ENCODE results near the gene ATG9B.
A peak's percentile ranks its signal among the peaks of the same experiment; 100 is the strongest.

ATG9B gene, protein sequence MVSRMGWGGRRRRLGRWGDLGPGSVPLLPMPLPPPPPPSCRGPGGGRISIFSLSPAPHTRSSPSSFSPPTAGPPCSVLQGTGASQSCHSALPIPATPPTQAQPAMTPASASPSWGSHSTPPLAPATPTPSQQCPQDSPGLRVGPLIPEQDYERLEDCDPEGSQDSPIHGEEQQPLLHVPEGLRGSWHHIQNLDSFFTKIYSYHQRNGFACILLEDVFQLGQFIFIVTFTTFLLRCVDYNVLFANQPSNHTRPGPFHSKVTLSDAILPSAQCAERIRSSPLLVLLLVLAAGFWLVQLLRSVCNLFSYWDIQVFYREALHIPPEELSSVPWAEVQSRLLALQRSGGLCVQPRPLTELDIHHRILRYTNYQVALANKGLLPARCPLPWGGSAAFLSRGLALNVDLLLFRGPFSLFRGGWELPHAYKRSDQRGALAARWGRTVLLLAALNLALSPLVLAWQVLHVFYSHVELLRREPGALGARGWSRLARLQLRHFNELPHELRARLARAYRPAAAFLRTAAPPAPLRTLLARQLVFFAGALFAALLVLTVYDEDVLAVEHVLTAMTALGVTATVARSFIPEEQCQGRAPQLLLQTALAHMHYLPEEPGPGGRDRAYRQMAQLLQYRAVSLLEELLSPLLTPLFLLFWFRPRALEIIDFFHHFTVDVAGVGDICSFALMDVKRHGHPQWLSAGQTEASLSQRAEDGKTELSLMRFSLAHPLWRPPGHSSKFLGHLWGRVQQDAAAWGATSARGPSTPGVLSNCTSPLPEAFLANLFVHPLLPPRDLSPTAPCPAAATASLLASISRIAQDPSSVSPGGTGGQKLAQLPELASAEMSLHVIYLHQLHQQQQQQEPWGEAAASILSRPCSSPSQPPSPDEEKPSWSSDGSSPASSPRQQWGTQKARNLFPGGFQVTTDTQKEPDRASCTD

DNA sequence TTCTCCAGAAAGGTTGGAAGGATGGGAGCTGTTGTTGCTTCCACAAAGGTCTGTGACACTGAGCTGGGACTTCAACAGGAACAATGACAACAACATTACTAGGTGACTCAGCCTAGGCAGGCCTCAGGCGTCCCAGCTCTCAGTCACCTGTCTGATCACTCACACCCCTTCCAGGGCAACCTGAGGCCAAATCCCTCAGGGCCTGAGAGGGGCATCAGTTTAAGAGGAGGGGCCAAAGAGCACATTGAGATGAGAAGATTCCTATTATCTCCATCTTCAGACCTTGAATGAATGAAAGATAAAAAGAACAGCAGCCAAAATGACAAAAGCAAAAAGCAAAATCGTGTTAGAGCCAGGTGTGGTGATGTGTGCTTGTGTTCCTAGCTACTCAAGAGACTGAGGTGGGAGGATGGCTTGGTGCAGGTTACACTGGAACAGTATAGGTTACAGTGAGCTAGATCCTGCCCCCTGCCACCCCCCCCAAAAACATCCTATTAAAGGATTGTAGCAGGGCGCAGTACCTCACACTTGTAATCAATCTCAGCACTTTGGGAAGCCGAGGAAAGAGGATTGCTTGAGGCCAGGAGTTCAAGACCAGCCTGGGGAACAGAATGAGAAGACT, at the start of gene ATG9B:
Gene ATG9B, minus strand, starts transcription at position 60 of the 622 bp plus-strand sequence. CDS start 71 bp downstream, outside the sequence.
- peak; percentile 84 for DNase-seq

DNA sequence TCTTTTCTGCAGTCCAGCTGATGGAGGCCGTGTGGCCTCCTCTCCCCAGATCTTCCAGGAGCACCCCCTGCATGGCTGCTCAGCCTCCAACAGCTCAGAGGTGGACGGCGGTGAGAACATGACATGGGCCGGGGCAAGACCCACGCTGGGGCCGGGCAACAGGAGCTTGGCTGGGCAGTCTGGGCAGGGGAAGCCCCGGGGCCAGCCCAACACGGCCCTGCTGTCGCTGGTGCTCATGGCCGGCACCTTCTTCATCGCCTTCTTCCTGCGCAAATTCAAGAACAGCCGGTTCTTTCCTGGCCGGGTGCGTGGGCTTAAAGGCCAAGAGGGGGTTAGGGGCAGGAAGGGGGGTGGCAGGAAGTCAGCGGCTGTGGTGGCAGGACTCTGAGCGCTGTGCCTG, 49.7 kb upstream of the ATG9B start:
- no peak for DNase-seq

DNA sequence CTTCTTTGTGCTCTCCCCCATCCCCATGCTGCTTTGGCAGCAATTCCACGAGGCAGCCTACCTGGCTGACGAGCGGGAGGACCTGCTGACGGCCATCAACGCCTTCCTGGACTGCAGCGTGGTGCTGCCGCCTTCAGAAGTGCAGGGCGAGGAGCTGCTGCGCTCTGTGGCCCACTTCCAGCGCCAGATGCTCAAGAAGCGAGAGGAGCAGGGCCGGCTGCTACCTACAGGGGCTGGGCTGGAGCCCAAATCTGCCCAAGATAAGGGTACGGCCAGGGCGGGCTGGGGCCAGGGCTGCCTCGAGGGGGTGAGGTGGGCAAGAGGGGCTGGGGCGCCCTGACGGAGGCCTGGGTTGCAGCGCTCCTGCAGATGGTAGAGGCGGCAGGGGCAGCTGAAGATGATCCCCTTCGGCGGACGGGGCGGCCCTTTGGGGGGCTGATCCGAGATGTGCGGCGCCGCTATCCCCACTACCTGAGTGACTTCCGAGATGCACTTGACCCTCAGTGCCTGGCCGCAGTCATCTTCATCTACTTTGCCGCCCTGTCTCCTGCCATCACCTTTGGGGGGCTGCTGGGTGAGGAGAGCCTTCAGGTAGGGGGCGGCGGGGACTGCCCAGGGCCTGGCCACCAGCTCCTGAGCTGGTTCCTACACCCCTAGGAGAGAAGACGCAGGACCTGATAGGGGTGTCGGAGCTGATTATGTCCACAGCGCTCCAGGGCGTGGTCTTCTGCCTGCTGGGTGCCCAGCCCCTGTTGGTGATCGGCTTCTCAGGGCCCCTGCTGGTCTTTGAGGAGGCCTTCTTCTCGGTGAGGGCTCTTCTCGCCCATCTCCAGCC, 47.0 kb upstream of the ATG9B start:
- no peak for DNase-seq

DNA sequence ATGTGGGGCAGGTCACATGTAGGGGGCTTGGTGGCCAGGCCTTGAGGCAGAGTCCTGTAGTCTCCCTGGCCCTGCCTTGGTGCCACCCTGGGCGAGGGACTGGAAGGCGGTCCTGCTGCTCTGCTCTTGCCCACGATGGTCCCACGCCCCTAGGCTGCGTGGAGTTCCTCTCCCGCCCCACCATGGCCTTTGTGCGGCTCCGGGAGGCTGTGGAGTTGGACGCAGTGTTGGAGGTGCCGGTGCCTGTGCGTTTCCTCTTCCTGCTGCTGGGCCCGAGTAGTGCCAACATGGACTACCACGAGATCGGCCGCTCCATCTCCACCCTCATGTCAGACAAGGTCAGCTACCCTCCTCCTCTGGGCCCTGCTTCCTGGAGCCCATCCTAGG, 46.3 kb upstream of the ATG9B start:
- no peak for DNase-seq

DNA sequence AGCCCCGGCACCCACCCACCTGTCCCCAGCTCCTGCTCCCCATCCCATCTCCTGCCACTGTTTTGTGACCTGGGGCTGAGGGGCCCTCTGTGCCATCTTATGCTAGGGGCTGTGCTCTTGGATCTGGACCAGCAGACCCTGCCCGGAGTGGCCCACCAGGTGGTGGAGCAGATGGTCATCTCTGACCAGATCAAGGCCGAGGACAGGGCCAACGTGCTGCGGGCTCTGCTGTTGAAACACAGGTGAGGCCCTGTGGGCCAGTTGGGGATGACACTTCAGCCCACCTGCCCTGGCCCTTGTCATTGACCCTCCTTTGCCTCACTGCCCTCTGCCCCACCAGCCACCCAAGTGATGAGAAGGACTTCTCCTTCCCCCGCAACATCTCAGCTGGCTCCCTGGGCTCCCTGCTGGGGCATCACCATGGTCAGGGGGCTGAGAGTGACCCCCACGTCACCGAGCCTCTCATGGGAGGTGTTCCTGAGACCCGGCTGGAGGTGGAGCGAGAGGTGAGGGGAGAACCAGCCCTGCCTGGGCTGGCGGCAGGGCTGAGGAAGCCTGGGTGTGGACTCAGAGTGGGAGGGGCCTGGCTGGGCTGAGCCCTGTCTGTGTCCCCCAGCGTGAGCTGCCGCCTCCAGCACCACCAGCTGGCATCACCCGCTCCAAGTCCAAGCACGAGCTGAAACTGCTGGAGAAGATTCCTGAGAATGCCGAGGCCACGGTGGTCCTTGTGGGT, 45.7 kb upstream of the ATG9B start:
- DNase-seq, result no peak

DNA sequence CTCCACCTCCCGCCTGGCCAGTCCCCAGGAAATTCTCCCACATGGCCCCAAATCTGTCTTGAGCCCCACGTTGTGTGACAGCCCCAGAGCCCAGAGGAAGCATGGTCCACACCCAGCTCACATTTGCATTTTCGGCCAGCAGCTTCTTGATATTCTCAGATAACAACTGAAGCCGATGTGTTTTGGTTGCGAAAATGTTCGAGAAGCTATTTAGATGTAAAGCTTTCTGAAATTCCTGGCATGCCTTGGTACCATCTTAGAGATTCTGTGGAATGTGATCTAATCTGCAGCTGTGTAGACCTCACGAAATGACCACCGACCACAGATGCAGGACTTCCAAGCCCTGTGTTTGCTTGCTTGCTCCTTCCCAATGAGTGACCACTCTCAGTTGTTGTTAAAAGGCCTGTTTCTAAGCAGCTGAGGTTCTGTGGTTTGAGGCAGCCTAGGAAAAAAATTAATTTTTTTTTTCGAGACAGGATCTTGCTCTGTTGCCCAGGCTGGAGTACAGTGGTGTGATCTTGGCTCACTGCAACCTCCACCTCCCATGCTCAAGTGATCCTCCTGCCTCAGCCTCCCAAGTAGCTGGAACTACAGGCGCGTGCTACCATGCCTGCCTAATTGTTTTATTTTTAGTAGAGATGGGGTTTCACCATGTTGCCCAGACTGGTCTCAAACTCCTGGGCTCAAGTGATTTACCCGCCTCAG, 43.9 kb upstream of the ATG9B start:
- peak; percentile 74 for DNase-seq

DNA sequence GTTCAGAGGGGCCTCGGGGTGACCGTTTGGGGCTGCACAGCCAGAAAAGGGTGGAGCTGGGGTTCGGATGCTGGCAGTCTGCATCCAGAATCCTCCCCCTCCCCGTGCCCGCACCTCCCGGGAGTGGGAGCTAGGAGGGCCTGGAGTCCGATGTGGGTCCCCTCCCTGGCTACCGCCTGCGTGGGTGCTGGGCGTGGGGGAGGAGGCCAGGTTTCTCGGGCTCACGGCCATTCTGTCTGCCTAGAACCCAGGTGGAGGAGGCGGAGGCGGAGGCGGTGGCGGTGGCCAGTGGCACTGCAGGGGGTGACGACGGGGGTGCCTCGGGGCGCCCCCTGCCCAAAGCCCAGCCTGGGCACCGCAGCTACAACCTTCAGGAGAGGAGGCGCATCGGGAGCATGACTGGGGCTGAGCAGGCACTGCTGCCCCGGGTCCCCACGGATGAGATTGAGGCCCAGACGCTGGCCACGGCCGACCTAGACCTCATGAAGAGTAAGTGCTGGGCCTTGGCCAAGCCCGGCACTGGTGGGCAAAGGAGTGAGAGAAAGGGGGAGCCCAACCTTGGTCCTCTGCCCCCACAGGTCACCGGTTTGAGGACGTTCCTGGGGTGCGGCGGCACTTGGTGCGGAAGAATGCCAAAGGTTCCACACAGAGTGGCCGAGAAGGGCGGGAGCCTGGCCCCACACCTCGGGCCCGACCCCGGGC, 42.1 kb upstream of the ATG9B start:
- DNase-seq, result no peak

DNA sequence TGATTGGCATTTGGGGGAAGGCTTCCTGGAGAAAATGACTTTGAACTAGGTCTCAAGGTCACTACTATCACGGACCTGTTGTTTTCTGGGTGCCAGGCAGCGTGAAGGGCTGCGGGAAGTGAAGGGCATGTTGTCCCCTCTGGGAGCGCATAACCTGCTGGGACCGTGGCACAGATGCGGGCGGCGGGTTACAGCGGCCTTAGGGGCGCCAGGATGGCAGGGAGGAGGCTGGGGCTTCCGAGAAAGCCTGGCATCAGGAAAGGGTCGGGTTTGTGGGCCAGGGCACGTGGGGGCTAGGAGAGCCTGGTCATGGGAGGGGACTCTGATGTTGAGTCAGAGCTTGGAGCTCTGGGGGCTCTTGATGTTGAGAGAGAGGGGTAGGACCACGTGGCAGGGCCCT, 41.2 kb upstream of the ATG9B start:
- DNase-seq, result no peak

DNA sequence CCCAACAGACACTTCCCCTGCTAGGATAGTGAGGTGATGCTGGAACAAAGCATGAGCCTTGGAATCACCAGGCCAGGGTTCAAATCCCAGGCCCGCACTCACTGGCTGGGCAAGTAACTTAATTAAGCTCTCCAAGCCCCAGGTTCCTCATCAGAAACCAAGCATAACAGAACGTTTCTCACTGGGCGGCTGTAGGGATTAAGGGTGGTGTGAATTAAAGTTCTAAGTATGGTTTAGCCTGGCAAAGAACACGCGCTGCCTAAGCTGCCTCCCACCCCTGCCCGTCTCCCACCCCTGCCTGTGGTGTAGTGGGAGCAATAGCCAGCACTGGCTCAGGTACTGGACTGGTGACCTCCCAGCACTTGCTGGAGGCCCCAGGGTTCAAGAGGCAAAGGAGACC, 40.7 kb upstream of the ATG9B start:
- no peak for DNase-seq

DNA sequence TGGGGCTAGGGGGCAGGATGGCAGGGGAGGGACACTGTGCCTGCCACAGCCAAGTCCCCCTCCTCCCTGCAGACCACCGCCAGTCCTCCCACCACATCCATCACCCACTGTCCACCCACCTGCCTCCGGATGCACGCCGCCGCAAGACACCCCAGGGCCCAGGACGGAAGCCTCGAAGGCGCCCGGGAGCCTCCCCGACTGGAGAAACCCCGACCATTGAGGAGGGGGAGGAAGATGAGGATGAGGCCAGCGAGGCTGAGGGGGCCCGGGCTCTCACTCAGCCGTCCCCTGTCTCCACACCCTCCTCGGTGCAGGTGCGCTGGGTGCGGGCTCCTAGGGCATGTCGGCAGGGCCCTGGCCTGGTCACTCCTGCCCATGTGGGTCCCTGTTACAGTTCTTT, 40.2 kb upstream of the ATG9B start:
- no peak for DNase-seq

DNA sequence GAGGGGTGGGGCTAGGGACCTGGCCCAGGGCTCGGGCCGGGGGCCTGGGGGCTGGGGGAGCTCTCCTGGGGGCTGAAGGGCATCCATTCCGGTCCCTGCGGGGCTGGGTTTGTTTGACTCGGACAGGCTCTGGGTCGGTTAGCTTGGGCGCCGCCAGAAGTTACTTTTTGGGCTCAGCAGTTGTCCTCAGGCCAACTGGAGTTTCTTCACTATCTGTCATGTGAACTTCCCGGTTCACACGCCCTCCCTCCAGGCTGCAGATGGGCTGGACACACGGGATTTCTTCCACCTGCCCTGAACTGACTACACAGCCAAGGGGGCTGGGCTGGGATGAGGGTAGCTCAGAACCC, 38.9 kb upstream of the ATG9B start:
- no peak for DNase-seq

DNA sequence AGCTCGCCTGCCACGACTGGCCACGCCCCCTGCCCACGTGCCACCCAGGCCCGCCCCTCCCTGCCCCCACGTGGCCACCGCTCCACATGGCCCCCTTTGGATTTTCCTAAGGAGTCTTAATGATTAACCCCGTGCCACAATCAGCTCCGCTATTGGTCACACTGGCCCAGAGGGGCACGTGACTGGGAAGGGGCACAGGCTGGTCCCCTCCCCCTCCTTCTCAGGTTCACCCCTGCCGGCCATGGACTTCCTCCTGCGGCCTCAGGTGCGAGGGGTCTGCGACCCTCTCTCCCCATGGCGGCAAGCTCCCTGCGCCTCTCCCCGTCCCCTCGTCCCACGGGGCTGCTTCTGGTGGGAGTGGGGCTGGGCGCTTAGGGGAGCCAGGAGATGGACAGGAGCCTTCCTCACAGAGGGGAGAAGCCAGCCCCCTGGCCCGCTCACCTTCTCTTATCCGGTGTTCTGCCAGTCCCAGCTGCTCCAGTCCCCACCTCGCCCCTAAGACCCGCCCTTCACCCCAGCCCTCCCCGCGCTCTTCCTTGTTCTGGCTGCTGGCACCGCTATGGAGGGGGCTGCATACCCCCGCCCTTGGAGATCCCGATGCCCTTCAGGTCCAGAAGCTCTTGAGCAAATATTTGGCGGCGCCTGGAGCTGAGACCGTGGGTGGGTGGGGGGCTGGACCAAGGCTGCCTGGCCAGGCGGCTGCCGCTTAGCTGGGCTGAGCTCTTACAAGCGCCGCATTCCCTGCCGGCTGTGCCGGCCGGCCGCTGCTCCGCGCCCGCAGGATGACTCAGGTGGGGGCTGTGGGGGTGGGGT, 38.3 kb upstream of the ATG9B start:
- peak; percentile 94 for DNase-seq

DNA sequence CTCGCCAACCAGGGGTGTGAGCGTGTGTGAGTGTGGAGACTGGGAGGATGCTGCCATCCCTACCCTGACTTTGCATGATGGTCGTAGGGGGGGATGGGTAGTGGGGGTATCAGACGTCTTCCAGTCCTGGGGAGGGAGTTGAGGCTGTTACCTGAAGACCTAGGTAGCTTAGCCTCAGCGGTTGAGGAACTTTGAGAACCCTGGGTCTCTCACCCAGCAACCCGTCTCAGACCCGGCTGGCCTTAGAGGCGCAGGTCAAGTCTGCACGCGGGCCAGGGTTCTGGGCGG, 37.8 kb upstream of the ATG9B start:
- no peak for DNase-seq

DNA sequence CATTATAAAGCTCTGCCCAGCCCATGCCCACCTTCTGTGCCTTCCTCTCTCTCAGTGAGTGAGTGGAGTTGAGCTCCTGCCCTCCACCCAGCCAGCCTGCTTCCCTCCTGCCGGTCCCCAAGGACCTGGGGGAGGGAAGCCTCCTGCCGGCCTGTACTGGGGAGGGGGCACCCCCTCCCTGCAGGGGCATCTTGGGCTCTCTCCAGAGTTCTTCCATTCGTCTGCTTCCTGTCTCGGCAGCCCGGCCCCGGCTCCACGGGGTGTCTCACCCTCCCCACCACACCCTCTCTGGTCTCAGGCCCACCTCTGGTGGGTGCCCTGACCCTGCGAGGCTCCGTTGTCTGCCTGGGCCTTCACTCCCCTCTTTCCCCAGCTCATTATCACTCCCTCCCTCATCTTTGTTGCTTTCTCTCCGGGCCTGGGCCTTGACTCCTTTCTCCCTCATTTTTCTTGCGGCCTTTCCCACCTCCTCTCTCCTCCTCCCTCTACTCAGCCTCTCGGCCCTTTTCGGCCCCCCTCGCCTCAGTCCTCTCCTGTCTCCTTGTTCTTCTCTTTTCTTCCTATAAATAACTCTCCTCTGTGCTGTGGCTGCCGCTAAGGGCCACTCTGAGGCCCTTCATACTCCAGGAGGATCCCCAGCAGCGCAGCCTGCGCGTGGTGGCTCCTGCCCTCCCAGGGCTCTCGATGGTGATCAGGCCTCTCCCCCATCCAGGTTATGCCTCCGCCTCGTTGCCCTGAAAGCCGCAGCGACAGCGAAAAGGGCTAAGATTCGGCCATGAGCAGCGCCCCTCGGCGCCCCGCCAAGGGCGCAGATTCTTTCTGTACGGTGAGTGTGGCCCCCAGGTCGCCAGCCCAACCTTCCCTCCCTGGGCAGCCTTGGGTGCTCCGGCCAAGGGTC, 37.2 kb upstream of the ATG9B start:
- no peak for DNase-seq

DNA sequence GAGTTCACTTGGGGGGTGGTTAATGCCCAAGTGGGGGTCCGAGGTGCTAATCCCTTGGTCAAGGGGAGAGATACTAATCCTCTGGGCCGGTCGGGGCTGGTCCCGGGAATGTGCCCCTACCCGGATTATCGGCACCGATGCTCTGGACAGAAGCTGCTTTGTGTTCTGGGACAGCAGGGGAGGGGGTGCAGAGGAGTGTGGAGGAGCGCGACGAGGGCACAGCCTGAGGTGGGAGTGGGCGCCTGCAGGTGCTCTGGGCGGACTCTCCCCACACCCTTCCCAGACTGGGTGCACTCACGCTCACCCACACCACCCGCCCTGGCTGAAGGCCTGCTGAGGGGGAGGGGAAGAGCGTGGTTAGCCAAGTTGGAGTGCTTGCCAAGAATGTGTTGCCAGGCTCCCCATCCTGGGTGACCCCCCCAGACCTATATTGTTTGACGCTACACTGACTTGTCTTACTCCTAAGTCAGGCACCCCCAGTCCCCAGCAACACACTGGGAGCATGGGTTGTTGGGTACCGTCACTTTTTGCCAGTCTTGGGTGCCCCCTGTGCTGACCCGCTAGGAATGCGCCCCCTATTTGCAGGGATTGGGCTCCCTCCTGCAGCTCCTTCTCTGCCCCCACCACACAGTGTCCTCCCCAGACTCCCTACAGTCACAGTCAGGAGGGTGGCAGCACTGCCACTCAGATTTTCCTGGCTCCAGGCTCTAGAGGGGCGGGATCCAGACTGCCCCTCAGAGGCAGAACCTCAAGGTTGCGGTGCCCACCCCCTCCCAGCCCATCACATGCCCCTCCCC, 36.3 kb upstream of the ATG9B start:
- no peak for DNase-seq

DNA sequence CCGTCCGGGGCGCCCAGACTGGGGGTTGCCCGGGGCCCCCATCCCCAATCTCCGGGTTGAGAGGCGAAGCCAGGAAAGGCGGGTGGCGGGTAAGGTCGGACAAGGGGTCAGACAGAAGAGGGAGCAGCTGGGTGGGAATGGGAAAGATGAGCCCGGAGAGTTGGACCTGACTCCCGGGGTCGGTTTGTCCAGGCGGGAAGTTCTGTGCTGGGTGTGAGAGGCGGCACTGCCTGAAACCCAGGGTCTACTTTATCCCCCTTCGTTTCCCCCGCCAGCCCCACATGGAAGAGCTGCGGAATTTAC, 35.8 kb upstream of the ATG9B start:
- peak; percentile 72 for DNase-seq

DNA sequence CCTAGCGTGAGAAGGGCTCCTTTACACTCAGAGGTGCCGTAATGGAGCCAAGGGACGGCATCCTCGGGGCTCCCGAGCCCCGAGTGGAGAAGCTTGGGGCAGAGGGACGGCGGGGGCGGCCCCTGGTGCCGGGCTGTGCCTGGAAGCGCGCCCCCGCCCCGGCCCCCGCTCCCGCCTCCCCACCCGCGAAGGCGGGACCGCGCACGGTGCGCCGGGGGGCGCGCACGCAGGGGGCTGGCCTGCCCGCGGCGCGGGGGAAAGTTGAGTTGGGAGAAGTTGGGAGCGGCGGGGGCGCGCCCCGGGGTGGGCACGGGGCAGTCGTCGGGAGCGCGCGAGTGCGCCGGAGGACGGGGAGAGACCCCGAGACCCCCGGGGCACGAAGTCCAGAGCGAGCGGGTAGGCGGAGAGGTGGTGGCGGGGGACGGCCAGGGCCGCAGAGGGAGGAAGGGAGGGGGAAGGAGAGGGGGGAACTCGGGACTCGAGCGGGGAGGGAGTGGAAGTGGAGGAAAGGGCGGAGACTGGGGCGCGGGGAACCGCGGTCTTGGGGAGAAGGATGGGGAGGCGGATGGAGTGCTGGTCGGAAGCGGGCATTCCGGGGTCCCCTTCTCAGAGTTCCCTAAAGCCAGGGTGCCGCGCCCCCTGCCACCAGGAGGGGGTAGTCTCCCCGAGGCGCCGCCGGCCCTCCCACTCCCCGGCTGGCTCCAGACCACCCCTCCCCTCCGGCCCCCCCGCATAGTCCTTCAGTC, 35.2 kb upstream of the ATG9B start, which contains the start of gene SLC4A2:
Gene SLC4A2, plus strand, starts transcription at position 223 of the 746 bp plus-strand sequence. CDS start 2,399 bp downstream, outside the sequence.
- DNase-seq, result peak; percentile 79
